Left ventricle myocardium inferior (tissue), 1 donor: ENCODE data around the gene RPL32. TPM values are rescaled to one million over a fixed set of nuclear protein-coding genes. Genes with fewer than 3 reads are reported as not detected.
A peak's percentile ranks its signal among the peaks of the same experiment; 100 is the strongest.
"Not testable (repeated sequence)": the region's sequence is repeated elsewhere in the genome, so short reads cannot be mapped to it uniquely, and the experiment has no call there.

Source experiments
- DNase-seq: peaks from one replicate; pipeline ENCODE4 v3.0.0-alpha.2; 2020
- H3K27ac ChIP-seq: fragments of 200-600 bp; replicated peaks from 2 replicates; pipeline ENCODE4 v1.8.0; 2021
- H3K27me3 ChIP-seq: fragments of 200-600 bp; 2 replicates; pipeline ENCODE4 v1.8.0; 2021; ENCODE audit warnings: low read depth
- H3K36me3 ChIP-seq: fragments of 200-600 bp; 2 replicates; pipeline ENCODE4 v1.8.0; 2021
- H3K4me1 ChIP-seq: fragments of 200-600 bp; 2 replicates; pipeline ENCODE4 v1.8.0; 2021
- H3K4me3 ChIP-seq: fragments of 200-600 bp; 2 replicates; pipeline ENCODE4 v1.8.0; 2021; ENCODE audit warnings: mild to moderate bottlenecking, moderate library complexity
- H3K9me3 ChIP-seq: fragments of 200-600 bp; replicated peaks from 2 replicates; pipeline ENCODE4 v1.8.0; 2021
- CTCF ChIP-seq: fragments of 200-600 bp; IDR thresholded peaks from 2 replicates; pipeline ENCODE4 v1.8.0; 2021; ENCODE audit warnings: antibody characterized with exemption, mild to moderate bottlenecking, borderline replicate concordance
- intact Hi-C: fragments of 100-400 bp; cut with micrococcal nuclease; formaldehyde crosslinking; loops from one replicate; pipeline ENCODE4 v1.11.0; 2022
- total RNA-seq: library from RNA; stranded (reverse); fragmentation: NEBNext Ultra II Directional; extraction: Animal tissue kit (Norgen Biotek cat#: 25700); gene quantifications from one replicate; pipeline ENCODE4 v1.2.1, GENCODE V29; 2021
- donor health status: DM: no; HTN: yes; CAD: no; lungs with severe emphysema.

The RPL32 gene
- total RNA-seq, 1 donor from 2014 or later: 880 TPM

- H3K36me3 ChIP-seq: no peaks in the 10 kb centered on the region
- no peaks in the 10 kb centered on the region for H3K27me3 ChIP-seq
- no peak for TF ChIP-seq CTCF
- no peaks in the 10 kb centered on the region for H3K9me3 ChIP-seq
- no peak for DNase-seq
- H3K4me1 ChIP-seq: peaks cover 4% of the 10 kb centered on the region
- H3K4me3 ChIP-seq: no peak overlapping the region
- intact Hi-C loops: no loop called here
- no peak overlapping the region for H3K27ac ChIP-seq
Observed at GRCh38 chr3:12845811-12846210, 4.4 kb upstream of the RPL32 start.

- Histone ChIP-seq H3K9me3 (no peaks in the 10 kb centered on the region), H3K36me3 (peaks cover 22% of the 10 kb centered on the region), H3K4me3 (no peak overlapping the region), H3K27me3 (no peaks in the 10 kb centered on the region), H3K27ac (no peak overlapping the region), H3K4me1 (peaks cover 38% of the 10 kb centered on the region)
- TF ChIP-seq CTCF: no peak
- intact Hi-C loops: no loop called here
- no peak for DNase-seq
Observed at GRCh38 chr3:12842469-12842868, 1.1 kb upstream of the RPL32 start.

- peak overlapping the region; percentile 80 for H3K4me3 ChIP-seq
- no peak for TF ChIP-seq CTCF
- peaks cover 42% of the 10 kb centered on the region for H3K4me1 ChIP-seq
- peaks cover 27% of the 10 kb centered on the region for H3K36me3 ChIP-seq
- no peaks in the 10 kb centered on the region for H3K27me3 ChIP-seq
- H3K9me3 ChIP-seq: no peaks in the 10 kb centered on the region
- intact Hi-C loops: no loop called here
- H3K27ac ChIP-seq: peak overlapping the region; percentile 94
- no peak for DNase-seq
Observed at GRCh38 chr3:12841970-12842328, 584 bp upstream of the RPL32 start.

GRCh38 chr3:12840591-12841148 is 695 bp downstream of the RPL32 start:
- DNase-seq: no peak
- Histone ChIP-seq H3K27me3 (no peaks in the 10 kb centered on the region), H3K4me3 (peak overlapping the region; percentile 80), H3K36me3 (peaks cover 40% of the 10 kb centered on the region), H3K4me1 (peaks cover 48% of the 10 kb centered on the region), H3K9me3 (no peaks in the 10 kb centered on the region), H3K27ac (peak overlapping the region; percentile 94)
- TF ChIP-seq CTCF: no peak
- intact Hi-C loops: no loop called here

- Histone ChIP-seq H3K4me1 (peaks cover 48% of the 10 kb centered on the region), H3K4me3 (peak overlapping the region; percentile 80), H3K27ac (peak overlapping the region; percentile 94), H3K36me3 (peaks cover 45% of the 10 kb centered on the region)
- intact Hi-C loops, H3K9me3 ChIP-seq, H3K27me3 ChIP-seq, DNase-seq: not testable (repeated sequence)
Observed at GRCh38 chr3:12840148-12840547, 1.2 kb downstream of the RPL32 start.

GRCh38 chr3:12839156-12839946 is 2.0 kb downstream of the RPL32 start:
- intact Hi-C loops: no loop called here
- H3K9me3 ChIP-seq: no peaks in the 10 kb centered on the region
- peaks cover 53% of the 10 kb centered on the region for H3K36me3 ChIP-seq
- H3K27me3 ChIP-seq: no peaks in the 10 kb centered on the region
- H3K4me1 ChIP-seq: peaks cover 48% of the 10 kb centered on the region
- no peak for DNase-seq
- TF ChIP-seq CTCF: no peak
- H3K4me3 ChIP-seq: peak overlapping the region; percentile 80
- H3K27ac ChIP-seq: no peak overlapping the region
